ENCODE data around the gene RNF220. TPM values are rescaled to one million over a fixed set of nuclear protein-coding genes. Genes with fewer than 3 reads are reported as not detected.
"Not testable (repeated sequence)": the region's sequence is repeated elsewhere in the genome, so short reads cannot be mapped to it uniquely, and the experiment has no call there.

RNF220 gene
- total RNA-seq, 1 donor from 2014 or later: 62.6 TPM

GRCh38 chr1:44663417-44663816 is 258.4 kb downstream of the RNF220 start:
- Histone ChIP-seq H3K36me3 (no peaks in the 10 kb centered on the region), H3K27me3 (ENCODE audit: low read depth) (no peaks in the 10 kb centered on the region), H3K4me1 (peaks cover 15% of the 10 kb centered on the region), H3K4me3 (no peak overlapping the region), H3K27ac (replicated peaks) (no peak overlapping the region), H3K9me3 (replicated peaks) (no peaks in the 10 kb centered on the region)
- no peak for TF ChIP-seq CTCF (IDR thresholded peaks at IDR 0.05; ENCODE audit: borderline replicate concordance)
- no peak for DNase-seq
- intact Hi-C loops (cut with micrococcal nuclease): no loop called here

GRCh38 chr1:44664730-44665370 is 259.8 kb downstream of the RNF220 start:
- Histone ChIP-seq H3K4me1 (peaks cover 10% of the 10 kb centered on the region), H3K9me3 (replicated peaks) (no peaks in the 10 kb centered on the region), H3K4me3 (no peak overlapping the region), H3K27ac (replicated peaks) (no peak overlapping the region), H3K27me3 (ENCODE audit: low read depth) (no peaks in the 10 kb centered on the region), H3K36me3 (no peaks in the 10 kb centered on the region)
- intact Hi-C loops (cut with micrococcal nuclease): no loop called here
- no peak for TF ChIP-seq CTCF (IDR thresholded peaks at IDR 0.05; ENCODE audit: borderline replicate concordance)
- no peak for DNase-seq

GRCh38 chr1:44666719-44667118 is 261.7 kb downstream of the RNF220 start:
- H3K27me3 ChIP-seq (ENCODE audit: low read depth); H3K4me1 ChIP-seq; H3K4me3 ChIP-seq; DNase-seq; intact Hi-C loops (cut with micrococcal nuclease); H3K9me3 ChIP-seq (replicated peaks); H3K36me3 ChIP-seq; H3K27ac ChIP-seq (replicated peaks): not testable (repeated sequence)

GRCh38 chr1:44670751-44671640 is 265.9 kb downstream of the RNF220 start:
- intact Hi-C loops (cut with micrococcal nuclease): no loop called here
- H3K4me3 ChIP-seq: no peak overlapping the region
- no peak for TF ChIP-seq CTCF (IDR thresholded peaks at IDR 0.05; ENCODE audit: borderline replicate concordance)
- DNase-seq: no peak
- H3K27ac ChIP-seq (replicated peaks): no peak overlapping the region
- no peaks in the 10 kb centered on the region for H3K36me3 ChIP-seq
- H3K27me3 ChIP-seq (ENCODE audit: low read depth): no peaks in the 10 kb centered on the region
- H3K9me3 ChIP-seq (replicated peaks): no peaks in the 10 kb centered on the region
- peaks cover 37% of the 10 kb centered on the region for H3K4me1 ChIP-seq

- H3K27me3 ChIP-seq (ENCODE audit: low read depth): no peaks in the 10 kb centered on the region
- intact Hi-C loops (cut with micrococcal nuclease): no loop called here
- peaks cover 47% of the 10 kb centered on the region for H3K4me1 ChIP-seq
- no peaks in the 10 kb centered on the region for H3K9me3 ChIP-seq (replicated peaks)
- no peaks in the 10 kb centered on the region for H3K36me3 ChIP-seq
- no peak overlapping the region for H3K4me3 ChIP-seq
- no peak for DNase-seq
- H3K27ac ChIP-seq (replicated peaks): peak overlapping the region; percentile 97
- no peak for TF ChIP-seq CTCF (IDR thresholded peaks at IDR 0.05; ENCODE audit: borderline replicate concordance)
Observed at GRCh38 chr1:44672254-44672955, 267.4 kb downstream of the RNF220 start.

Data from left ventricle myocardium inferior (tissue), 1 donor.